GOT3 (cell line): ENCODE data around the gene GFPT2.

Source experiments
- DNase-seq: peaks from one replicate; lab custom pipeline; 2025; ENCODE audit warnings: mixed read lengths; lab: John Stamatoyannopoulos, UW

Gene GFPT2

DNA sequence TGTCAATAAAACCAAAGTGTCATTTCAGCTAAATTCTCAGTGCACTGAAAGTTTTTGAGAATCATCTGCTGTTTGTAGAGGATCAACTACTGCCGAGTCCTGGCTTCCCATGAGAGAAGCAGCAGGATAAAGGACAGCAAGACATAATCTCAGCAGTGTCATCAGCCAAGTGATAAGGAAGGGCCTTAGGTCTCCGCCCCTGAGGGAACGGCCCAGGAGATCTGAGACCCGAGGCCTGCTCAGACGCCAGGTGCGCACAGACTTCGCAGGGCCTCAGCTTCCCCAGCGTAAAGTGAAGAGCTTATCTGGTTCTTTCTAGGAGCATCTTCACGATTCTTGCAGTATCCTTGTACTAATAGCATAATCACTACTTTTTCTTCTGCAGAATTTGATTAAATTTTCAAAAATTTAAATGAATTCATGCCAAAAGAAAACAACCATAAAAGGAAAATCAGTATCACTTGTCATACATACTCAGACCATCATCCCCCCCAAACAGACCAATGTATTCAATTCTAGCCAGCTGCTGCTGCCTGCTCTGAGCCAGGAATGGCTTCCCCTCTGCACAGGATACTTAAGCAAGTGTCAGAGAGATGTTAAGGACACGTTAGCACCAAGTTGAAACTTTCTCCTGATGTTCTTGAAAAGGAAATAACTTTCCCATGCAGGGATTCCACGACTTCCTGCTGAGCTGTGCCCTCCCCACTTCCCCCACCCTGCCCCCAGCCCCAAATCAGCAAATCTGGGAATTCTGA lies 2.2 kb downstream of the GFPT2 start:
- no peak for DNase-seq

DNA sequence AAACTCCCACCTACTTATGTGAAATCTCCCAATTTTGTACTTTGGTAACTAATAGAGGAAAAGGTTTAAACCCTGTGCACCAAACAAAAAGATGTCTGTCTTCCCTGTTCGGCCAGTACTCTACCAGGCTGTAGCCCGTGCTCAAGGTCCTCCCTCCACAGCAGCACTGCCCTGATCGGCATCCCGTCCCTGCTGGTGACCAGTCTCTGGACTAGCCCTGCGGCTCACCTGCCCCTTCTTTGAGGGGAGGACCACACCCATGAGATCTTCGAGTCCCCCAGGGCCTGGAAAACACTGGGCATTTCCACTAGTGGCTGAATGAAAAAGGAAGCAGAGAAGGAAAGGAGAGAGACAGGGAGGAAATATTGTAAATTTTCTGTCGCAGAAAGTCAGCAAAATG lies 2.8 kb downstream of the GFPT2 start:
- DNase-seq: no peak

DNA sequence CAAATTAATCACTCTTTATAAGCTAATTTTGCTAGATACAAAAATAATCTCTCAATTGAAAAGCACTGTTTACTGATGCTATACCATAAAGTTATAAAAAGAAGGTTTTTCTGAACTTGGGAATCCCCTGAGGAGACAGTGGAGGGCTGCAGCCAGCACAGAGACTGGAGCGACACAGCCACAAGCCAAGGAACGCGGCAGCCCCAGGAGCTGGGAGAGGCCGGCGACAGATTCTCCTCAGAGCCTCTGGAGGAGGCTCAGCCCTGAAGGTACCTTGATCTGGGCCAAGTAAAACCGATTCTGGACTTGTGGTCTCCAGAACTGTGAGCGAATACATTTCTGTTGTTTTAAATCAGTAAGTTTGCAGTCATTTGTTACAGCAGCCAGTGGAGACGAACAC lies 3.7 kb downstream of the GFPT2 start:
- DNase-seq: no peak

DNA sequence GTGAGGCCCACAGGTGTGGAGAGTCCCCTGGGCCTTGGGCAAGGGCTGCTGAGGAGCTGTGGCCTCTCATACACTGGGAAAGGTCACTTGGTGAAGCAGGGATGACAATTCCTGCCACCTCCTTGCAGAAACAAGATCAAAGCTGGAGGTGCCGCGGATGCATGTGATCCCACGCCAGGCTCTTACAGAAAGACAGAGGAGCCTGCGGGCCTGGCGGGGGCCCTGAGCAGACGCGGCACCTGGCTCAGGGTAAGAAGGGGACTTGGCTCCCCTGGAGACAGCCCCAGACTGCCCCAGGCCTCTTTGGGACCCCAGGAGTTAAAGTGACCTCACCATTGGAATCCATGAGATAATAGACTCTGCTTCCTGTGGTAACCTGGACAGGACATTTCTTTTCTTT lies 4.8 kb downstream of the GFPT2 start:
- no peak for DNase-seq

DNA sequence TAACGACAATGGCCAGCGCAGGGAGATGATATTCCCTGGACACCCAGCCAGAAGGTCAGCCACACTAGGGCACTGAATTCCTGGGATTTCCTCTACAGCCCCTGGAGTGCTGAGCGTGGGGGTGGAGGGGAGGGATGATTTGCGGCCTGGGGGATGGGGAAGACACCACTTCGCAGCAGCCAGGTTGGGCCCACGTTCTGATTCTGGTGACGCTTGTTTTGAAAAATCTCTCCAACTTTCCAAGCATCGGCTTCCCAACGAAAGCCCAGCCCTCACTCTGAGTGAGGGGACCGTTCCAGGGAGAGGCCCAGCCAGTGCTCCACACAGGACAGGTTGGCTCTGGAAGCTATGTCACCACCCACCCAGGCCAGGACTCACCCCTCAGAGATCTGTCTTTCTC lies 5.4 kb downstream of the GFPT2 start:
- no peak for DNase-seq

DNA sequence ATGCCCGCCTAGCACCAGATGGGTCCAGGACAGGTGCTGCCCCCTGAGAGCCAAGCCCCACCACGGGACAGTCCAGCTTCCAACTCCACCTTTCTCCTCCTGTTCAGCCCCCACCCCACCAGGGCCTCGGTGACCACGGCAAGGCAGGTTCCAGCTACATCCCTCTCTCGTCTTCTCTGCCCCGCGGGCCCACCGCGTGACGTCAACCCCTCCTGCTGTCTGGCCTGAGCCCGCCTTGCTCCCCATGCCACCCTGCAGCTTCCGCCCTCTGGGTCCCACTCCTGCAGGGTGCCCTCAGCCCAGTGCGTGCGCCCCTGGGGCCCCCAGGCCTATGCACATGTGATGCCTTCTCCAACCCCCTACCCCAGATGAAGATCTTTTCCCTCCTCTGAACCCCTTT lies 6.8 kb downstream of the GFPT2 start:
- no peak for DNase-seq

DNA sequence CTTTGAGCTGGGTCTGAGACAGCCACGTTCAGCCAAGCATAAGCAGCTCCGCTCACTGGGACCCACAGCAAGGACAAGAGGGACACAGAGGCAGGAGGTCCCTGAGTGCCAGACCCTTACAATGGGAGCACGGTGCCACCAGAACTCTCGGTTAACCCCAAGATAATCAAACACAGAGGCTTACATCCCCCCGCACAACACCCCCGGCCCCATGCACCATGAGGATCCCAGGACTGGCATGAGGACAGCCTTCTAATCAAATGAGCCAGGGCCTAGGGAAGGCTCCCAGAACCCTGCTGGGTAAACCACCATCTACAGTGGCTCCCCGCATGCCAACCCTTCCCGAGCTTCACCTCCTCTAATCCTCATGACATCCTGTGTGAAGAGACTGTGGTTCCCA lies 7.4 kb downstream of the GFPT2 start:
- DNase-seq: no peak

DNA sequence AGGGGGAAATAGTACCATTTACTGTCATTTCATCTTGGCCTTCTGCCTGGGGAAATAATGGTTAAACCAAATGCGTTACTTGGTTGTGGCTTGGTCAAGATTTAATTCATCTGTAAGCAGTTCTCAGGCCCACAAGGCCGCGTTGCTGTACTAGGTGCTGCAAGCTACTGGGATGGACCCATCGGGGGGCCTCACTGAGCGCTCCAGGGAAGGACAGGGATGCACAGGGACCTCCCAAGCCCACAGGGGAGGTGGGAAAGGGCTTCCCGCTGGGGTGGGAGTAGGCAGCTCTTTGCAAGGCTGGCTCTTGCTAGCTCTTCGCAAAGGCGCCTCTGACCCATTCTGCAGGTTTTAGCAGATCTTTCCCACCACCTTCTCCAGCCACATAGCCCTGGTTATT lies 8.0 kb downstream of the GFPT2 start:
- no peak for DNase-seq

DNA sequence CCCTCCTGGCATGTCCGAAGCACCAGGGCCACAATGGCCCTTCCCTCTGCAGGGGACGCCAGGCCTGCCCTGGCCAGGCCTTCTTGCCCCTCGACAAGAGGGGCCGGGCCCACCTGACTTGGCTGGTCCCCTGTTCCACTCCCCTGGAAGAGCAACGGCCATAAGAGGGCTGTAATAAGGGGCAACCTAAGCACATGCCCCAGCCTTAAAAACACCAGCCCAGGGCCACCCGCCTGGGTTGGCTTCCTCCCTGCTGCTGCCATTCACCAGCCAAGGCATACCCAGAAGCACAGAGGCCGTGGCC lies 8.5 kb downstream of the GFPT2 start:
- no peak for DNase-seq

DNA sequence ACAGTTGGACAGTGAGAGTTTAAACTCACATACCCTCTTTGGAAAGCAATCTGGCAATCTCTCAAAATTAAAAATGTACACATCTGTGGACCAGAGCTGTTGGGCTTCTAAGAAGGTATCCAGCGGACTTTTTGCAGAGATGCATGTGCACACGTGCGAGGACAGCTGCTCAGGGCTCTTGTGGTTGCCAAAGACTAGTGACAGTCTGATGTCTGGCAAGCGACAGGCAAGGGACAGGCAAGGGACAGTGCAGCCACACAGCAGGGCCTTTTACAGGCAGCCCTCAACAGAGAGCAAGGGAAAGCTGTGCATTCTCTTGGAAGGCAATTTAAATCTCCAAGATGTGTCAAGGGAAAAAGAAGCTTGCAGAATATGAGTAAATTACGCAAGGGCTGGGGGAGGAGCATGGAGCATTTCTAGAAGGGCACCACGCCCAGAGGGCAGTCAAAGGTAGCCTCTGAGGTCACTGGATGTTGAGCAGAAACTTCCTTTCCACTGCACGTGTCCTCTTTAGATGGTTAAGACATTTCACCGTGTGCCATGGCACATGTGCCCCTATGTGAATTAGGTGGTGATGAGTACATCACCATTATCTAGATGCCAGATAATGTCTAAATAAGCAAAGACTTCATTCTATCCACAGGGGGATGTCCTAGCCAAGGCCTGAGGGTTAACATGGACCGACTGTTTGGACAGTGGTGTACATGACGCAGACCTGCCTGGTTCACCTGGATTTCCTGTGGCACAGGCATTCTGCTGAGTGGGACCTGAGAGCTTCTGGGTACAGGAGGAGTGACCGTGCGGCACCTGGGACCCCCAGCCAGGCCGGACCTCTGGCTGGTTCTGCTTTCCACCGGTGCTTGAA lies 9.1 kb downstream of the GFPT2 start:
- no peak for DNase-seq

DNA sequence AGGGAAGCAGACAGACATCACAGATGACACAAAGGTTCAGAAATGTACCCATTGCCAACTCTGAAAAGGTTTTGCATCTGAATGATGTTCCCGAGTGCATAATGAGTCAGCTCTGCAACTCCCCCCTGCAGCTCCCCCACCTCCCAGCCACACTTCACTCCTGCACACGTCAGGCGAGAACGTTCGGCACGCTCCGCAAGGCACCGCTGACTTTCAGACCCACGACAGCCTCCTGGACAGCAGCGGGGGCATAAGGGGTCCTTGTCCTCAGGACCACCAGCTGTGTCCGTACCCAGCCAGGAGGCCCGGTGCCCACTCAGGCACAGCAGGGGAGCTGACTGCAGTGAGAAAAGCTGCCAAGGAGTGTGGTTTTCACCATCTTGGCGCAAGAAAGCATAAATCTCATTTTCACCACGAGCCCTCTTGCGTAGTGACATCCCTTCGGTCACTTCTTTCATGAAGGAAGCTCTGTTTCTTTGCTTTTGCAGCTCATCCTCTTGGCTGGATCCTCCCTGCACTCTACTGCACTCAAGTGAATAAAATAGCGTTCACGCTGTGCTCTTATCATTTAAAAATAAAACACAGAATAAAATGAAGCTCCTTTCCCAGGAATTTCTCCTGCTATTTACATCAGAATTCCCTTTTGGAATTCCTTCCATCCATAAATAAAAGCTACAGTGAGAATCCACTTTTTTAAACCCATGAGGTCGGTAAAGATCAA lies 9.9 kb downstream of the GFPT2 start:
- DNase-seq: no peak

DNA sequence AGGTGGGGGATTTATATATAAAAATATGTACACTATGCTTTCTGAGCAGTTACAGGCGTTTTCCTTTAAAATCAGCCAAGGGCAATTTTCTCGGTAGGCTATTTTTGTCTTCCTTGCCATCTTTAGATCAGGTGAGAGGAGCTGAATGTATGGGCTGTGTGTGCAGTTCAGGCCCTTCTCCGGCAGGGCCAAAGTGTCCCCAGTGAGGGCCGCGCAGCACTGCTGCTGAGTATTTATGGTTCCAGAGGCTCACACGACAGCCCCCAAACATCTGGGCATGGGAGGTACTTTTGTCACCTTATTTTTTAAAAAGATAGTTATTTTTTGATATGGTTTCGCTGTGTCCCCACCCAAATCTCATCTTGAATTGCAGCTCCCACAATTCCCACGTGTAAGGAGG lies 11.5 kb downstream of the GFPT2 start:
- DNase-seq: no peak

DNA sequence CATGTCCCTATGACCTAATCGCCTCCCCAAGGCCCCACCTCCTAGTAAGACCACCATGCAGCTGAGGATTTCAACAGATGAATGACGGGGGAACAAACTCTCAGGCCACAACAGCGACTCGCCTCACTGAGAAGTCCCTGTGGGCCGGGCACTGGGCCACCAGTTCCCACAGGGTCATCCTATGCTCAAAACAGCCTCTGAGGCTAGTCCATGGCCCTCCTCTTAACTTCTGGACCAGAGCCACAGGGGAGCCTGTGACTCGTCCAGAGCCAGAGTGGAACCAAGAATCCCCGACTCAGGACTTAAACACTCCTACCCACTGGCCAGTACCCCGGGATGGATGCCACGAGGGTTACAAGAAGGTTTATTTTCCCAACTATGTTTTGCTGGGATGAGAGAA lies 12.3 kb downstream of the GFPT2 start:
- DNase-seq: no peak

DNA sequence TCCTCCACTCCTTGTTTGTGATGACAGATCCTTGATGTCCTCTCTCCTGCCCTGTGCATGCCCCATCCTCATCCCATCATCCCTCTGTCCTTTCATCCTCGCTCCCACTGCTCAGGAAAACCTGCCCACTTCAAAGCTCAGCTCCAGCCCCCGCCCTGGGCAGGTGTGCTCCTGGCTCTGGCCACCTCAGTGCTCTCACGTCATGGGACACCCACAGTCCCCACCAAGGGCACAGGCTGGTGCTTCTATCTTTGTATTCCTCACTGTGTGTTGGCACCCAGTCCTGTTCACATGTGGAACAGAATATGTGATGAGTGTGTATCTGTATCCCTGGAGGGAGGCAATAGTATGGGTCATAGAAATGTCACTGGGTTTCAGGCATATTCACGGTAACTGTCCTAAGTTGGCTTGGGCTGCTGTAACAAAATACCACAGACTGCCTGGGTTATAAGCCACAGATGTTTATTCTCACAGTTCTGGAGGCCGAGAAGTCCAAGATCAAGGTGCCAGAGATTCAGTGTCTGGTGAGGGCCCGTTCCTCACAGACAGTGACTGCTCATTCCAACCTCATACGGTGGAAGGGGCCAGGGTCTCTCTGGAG lies 13.5 kb downstream of the GFPT2 start:
- no peak for DNase-seq

DNA sequence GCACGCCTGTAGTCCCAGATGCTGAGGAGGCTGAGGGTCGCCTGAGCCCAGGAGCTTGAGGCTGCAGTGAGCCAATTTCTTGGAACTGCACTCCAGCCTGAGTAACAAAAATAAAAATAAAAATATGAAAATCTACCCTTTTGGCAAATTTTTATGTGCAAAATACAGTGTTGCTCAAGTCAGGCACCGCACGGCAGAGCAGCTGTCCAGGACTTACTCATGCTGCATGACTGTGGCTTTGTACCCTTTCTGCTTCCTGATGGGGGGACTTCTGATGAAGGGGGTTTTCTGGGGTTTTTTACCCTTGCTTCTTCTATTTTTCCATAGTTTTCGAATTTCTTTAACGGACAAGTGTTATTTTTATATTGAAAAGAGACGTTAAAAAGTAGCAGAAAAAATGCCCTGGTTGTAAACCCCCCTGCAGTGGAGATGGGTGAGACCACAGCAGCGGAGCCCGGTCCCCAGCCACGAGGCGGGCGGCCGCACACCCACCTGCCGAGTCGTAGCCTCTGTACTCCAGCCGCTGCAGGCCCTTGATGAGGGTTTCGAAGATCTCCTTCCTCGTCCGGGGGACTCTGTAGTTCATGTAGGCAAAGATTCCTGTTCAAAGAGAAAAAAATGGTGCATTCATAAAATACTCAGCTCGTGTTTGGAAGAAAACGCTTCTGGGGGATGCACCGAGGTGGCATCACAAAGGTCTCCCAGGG lies 15.0 kb downstream of the GFPT2 start:
- DNase-seq: no peak

DNA sequence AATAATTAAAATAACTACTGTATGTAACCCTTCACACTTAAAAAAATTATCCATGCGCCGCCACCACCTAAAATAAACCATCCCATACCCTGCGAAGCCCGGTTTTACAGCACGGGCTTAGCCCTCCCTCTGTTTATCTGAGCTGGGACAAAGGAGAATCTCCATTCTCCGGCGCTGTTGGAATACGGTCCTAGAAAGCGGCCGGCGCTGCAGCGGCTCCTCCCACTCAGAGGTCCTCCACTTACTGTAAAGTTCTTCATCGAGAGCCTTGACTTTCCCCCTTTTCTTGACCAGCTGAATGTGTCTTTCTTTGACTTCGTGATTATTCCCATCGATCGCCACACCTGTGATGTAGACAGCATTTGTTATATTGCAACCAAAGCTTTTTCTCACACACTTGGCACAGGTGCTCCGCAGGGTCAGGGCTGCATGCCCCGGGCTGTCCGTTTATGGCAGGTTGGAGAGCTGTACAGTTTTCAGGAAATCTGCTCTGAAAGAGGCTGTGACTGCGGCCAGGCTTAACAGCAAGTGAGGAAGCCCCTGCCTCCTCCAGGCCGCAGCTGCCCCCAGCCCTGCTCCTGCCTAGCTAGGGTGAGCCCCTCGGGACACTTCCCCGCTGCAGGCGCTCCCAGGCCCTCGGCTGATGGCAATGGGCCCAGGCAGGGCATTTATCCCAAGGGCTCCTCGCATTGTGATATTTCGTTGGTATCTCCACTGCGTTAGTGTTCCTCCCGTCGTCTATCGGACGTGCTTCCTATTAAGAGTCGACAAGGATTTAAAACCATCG lies 16.7 kb downstream of the GFPT2 start:
- no peak for DNase-seq

DNA sequence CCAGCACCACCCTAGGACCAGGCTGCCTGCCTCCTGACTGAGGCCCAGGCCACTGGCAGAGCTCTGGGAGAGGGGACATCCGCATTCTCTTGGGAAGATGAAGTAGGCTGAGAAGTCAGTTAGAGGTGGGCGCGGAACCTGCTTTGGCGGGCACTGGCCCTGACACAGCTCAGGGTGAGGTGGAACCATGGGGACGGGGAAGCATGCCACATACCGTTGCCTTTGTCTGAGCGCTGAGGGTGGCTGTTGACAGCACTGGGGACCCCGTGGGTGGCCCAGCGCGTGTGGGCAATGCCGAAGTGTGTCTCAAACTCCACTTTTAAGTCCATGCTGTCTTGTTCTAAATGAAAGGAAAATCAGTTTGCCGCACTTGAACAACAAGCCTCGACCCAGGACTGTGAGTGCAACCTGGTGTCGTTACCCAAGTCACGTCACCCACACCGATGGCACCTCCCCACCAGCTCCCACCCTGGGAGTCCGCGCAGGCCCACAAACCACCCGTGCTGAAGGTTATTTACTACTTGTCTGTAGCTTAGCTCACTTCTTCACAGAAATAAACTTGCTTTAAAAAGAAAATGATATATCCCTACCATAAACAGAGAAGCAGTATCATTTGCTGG lies 17.4 kb downstream of the GFPT2 start:
- DNase-seq: no peak

DNA sequence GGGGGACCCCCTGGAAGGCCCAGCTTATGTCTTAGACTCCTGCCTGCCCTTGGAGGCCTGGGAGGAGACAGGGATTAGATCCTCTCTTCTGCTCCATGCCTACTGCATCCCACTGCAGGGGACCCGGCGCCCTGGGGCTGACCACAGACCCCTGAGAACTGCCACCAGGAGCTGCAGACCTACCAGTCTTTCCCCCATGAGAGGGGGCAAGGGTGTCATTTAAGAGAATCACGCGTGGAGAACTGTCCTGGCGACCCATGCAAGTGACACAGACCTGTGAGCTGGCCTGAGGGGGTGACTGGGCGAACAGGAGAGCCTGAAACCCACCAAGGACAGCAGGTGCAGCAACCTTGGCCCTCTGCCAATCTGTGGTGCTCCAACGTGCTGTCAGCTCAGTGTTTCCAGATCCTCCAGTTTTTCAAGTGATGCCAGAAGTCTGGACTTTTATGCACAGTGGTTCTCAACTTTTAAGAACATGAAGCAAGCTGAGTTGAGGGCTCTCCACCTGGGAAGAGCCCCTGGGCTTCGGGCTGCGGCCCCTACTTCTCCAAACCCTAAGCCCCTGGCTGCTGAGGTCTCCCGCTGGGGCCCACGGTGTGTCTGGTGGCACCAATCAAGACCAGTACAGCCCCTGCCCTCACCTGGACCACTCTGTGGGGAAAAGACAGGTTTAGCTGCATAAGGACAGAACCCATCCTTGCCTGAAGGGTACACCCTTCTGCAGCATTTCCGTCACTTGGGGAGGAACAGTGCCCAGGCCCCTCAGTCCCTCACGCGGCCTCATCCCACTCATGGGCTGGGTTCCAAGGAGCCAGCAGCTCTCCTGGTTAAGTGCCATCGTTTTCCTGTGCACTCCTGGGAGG lies 18.2 kb downstream of the GFPT2 start:
- no peak for DNase-seq

DNA sequence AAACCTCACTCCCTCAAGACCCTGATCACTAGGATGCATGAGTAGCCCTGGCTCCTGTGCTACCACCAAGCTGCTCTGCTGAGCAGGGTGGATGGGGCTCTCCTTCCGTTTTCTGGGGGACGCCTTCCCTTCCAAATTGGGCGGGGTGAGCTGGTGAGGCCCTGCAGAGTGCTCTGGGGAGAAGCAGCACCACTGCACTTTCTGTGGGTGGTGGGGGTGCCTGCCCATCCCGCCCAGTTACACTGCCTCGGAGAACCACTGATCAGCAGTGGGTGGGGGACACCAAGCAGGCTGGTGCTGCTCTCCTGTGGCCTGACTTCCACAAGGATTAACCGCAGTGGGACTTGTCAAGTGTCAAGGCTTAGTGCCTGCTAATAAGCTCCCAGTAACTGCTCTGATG lies 19.0 kb downstream of the GFPT2 start:
- DNase-seq: no peak

DNA sequence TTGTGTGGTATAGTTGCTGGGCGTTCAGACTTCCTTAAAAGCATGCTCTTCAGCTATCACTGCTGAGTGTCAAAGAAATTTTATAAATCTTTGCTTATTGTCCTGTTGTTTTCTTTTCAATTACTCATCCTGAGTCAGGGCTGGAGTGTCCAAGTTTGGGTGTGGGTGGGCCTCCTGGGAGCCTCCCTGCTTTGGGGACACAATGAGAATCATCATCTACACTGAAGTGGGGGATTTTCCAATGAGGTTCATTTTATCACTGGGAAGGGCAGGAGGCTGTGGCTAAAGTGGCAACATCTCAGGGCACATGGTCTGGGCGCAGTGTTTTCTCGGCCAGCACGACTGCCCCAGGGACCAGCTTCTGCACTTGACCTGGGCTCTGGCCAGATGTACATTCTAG lies 19.5 kb downstream of the GFPT2 start:
- no peak for DNase-seq
